HL-60 (cell line): ENCODE results near the gene AP3S1.
"Not testable (repeated sequence)": the region's sequence is repeated elsewhere in the genome, so short reads cannot be mapped to it uniquely, and the experiment has no call there.

Experiments
- DNase-seq, 2 experiments: peaks; one replicate each; pipeline ENCODE4 v3.0.0-alpha.2; 2010 to 2020; ENCODE audit warnings: low read depth in 1 of 2, low spot score in 1 of 2
- H3K27ac ChIP-seq: fragments of 250-450 bp; sonication (Bioruptor Pico); replicated peaks from 2 replicates; pipeline ENCODE4 v1.5.1; 2020; ENCODE audit warnings: mild to moderate bottlenecking, moderate library complexity
- H3K27me3 ChIP-seq: fragments of 250-450 bp; sonication (Bioruptor Pico); 2 replicates; pipeline ENCODE4 v1.5.1; 2021; ENCODE audit warnings: mild to moderate bottlenecking, moderate library complexity; ENCODE audit not compliant: insufficient read depth, poor library complexity, severe bottlenecking
- H3K4me3 ChIP-seq: replicated peaks from 2 replicates; pipeline ENCODE4 v1.5.1; 2011; ENCODE audit warnings: mild to moderate bottlenecking, control low read depth, low read length; ENCODE audit not compliant: insufficient read depth
- GABPA ChIP-seq: IDR thresholded peaks from 2 replicates; pipeline ENCODE4 v1.6.1; 2012; ENCODE audit warnings: low read depth
- POLR2AphosphoS5 ChIP-seq: IDR thresholded peaks from 2 replicates; pipeline ENCODE4 v1.6.1; 2012; ENCODE audit warnings: low read depth
- REST ChIP-seq: IDR thresholded peaks from 2 replicates; pipeline ENCODE4 v1.6.1; 2012; ENCODE audit warnings: low read depth; ENCODE audit not compliant: insufficient replicate concordance
- SPI1 ChIP-seq: IDR thresholded peaks from 2 replicates; pipeline ENCODE4 v1.6.1; 2012; ENCODE audit warnings: low read depth, mild to moderate bottlenecking, borderline replicate concordance
- TF ChIP-seq, protein P1 (sequence below): IDR thresholded peaks from one replicate; pipeline ENCODE4 v1.5.1; 2011; ENCODE audit warnings: low read length, control low read depth, inconsistent platforms; ENCODE audit not compliant: insufficient read depth

AP3S1 gene

GRCh38 chr5:115818821-115819220, 22.9 kb upstream of the AP3S1 start:
- TF ChIP-seq, protein P1, sequence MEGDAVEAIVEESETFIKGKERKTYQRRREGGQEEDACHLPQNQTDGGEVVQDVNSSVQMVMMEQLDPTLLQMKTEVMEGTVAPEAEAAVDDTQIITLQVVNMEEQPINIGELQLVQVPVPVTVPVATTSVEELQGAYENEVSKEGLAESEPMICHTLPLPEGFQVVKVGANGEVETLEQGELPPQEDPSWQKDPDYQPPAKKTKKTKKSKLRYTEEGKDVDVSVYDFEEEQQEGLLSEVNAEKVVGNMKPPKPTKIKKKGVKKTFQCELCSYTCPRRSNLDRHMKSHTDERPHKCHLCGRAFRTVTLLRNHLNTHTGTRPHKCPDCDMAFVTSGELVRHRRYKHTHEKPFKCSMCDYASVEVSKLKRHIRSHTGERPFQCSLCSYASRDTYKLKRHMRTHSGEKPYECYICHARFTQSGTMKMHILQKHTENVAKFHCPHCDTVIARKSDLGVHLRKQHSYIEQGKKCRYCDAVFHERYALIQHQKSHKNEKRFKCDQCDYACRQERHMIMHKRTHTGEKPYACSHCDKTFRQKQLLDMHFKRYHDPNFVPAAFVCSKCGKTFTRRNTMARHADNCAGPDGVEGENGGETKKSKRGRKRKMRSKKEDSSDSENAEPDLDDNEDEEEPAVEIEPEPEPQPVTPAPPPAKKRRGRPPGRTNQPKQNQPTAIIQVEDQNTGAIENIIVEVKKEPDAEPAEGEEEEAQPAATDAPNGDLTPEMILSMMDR: no peak
- TF ChIP-seq POLR2AphosphoS5 (no peak), GABPA (no peak), REST (no peak), SPI1 (no peak)
- H3K27me3 ChIP-seq: no peaks in the 10 kb centered on the region
- no peak overlapping the region for H3K27ac ChIP-seq
- H3K4me3 ChIP-seq: no peak overlapping the region
- DNase-seq: no peak

DNA sequence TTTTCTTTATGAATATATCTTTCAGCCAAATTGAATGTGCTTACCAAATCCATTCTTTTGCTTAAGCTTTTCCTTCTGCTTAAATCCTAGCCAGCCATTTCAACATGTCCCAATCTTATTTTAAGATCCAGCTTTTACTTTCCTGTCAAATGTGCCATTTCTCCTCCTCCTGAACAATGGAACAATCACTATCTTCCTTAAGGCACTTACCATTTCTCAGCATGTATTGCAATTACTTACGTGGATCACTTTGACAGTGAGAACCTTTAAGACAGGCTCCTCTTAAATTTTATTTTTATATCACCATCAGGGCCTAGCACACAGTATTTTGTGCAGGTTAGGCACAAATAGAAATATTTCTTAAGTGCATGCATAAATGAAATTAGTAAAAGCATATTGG, 20.9 kb upstream of the AP3S1 start:
- TF ChIP-seq GABPA (no peak), SPI1 (no peak), POLR2AphosphoS5 (no peak), REST (no peak)
- TF ChIP-seq, protein P1: no peak
- Histone ChIP-seq H3K4me3 (no peak overlapping the region), H3K27ac (no peak overlapping the region), H3K27me3 (no peaks in the 10 kb centered on the region)
- DNase-seq: no peak

- H3K4me3 ChIP-seq, DNase-seq, H3K27ac ChIP-seq, H3K27me3 ChIP-seq: not testable (repeated sequence)
Measured at GRCh38 chr5:115824983-115825382, 16.8 kb upstream of the AP3S1 start.

- DNase-seq: no peak
- no peak overlapping the region for H3K4me3 ChIP-seq
- TF ChIP-seq POLR2AphosphoS5: no peak
- no peak for TF ChIP-seq REST
- TF ChIP-seq, protein P1: no peak
- TF ChIP-seq SPI1: no peak
- TF ChIP-seq GABPA: no peak
- H3K27me3 ChIP-seq: no peaks in the 10 kb centered on the region
- H3K27ac ChIP-seq: no peak overlapping the region
Measured at GRCh38 chr5:115825948-115826347, 15.8 kb upstream of the AP3S1 start.
